Islet of Langerhans (tissue), 1 donor: Measurements from ENCODE around the gene INSYN1.
"Not testable (repeated sequence)": the region's sequence is repeated elsewhere in the genome, so short reads cannot be mapped to it uniquely, and the experiment has no call there.

Experiments used
- FAIRE-seq: peaks from one replicate; lab custom pipeline; 2011; peaks lifted over from hg19 to GRCh38; lab: Jason Lieb, UNC

INSYN1 gene

GRCh38 chr15:73749533-73749932, 3.6 kb downstream of the INSYN1 start:
- FAIRE-seq = no peak

GRCh38 chr15:73748730-73749129, 4.4 kb downstream of the INSYN1 start:
- FAIRE-seq = no peak

- no peak for FAIRE-seq
Observed at GRCh38 chr15:73747847-73748590, 5.1 kb downstream of the INSYN1 start.

- no peak for FAIRE-seq
Observed at GRCh38 chr15:73746883-73747282, 6.3 kb downstream of the INSYN1 start.

- FAIRE-seq = no peak
Observed at GRCh38 chr15:73746261-73746660, 6.9 kb downstream of the INSYN1 start.

GRCh38 chr15:73745073-73745472, 8.1 kb downstream of the INSYN1 start:
- FAIRE-seq = no peak

GRCh38 chr15:73744293-73744692, 8.9 kb downstream of the INSYN1 start:
- no peak for FAIRE-seq

GRCh38 chr15:73741321-73741836, 11.8 kb downstream of the INSYN1 start:
- no peak for FAIRE-seq

GRCh38 chr15:73740152-73741048, 12.8 kb downstream of the INSYN1 start:
- no peak for FAIRE-seq

GRCh38 chr15:73737535-73737934, 15.6 kb downstream of the INSYN1 start:
- no peak for FAIRE-seq

- no peak for FAIRE-seq
Observed at GRCh38 chr15:73732930-73733329, 20.2 kb downstream of the INSYN1 start.

GRCh38 chr15:73732051-73732450, 21.1 kb downstream of the INSYN1 start:
- FAIRE-seq = not testable (repeated sequence)

- no peak for FAIRE-seq
Observed at GRCh38 chr15:73727330-73727976, 25.7 kb downstream of the INSYN1 start.

- no peak for FAIRE-seq
Observed at GRCh38 chr15:73724212-73724611, 28.9 kb downstream of the INSYN1 start.

GRCh38 chr15:73723191-73723590, 30.0 kb downstream of the INSYN1 start:
- FAIRE-seq = no peak

- no peak for FAIRE-seq
Observed at GRCh38 chr15:73722425-73722824, 30.7 kb downstream of the INSYN1 start.

- FAIRE-seq = no peak
Observed at GRCh38 chr15:73718694-73719093, 34.5 kb downstream of the INSYN1 start.

GRCh38 chr15:73717802-73718201, 35.3 kb downstream of the INSYN1 start:
- FAIRE-seq = no peak

GRCh38 chr15:73717206-73717605, 35.9 kb downstream of the INSYN1 start:
- no peak for FAIRE-seq

GRCh38 chr15:73716417-73716816, 36.7 kb downstream of the INSYN1 start:
- no peak for FAIRE-seq

- FAIRE-seq = no peak
Observed at GRCh38 chr15:73715417-73715816, 37.7 kb downstream of the INSYN1 start.

GRCh38 chr15:73714695-73715301, 38.4 kb downstream of the INSYN1 start:
- FAIRE-seq = no peak
